NCI-H1092 (cell line): Measurements from ENCODE around the gene RTN4.
"Not testable (repeated sequence)": the region's sequence is repeated elsewhere in the genome, so short reads cannot be mapped to it uniquely, and the experiment has no call there.

ENCODE experiments used
- DNase-seq: peaks from one replicate; lab custom pipeline; 2025; lab: John Stamatoyannopoulos, UW

Gene RTN4

GRCh38 chr2:55073000-55073983, 23.0 kb upstream of the RTN4 start:
- no peak for DNase-seq

GRCh38 chr2:55063713-55064323, 13.6 kb upstream of the RTN4 start:
- no peak for DNase-seq

GRCh38 chr2:55063226-55063625, 13.0 kb upstream of the RTN4 start:
- no peak for DNase-seq

GRCh38 chr2:55062754-55063153, 12.5 kb upstream of the RTN4 start:
- no peak for DNase-seq

GRCh38 chr2:55061523-55062344, 11.5 kb upstream of the RTN4 start:
- no peak for DNase-seq

- no peak for DNase-seq
These were observed 9.5 kb upstream of the RTN4 start for GRCh38 chr2:55059793-55060192.

- no peak for DNase-seq
These were observed 7.2 kb upstream of the RTN4 start for GRCh38 chr2:55057474-55057873.

DNA sequence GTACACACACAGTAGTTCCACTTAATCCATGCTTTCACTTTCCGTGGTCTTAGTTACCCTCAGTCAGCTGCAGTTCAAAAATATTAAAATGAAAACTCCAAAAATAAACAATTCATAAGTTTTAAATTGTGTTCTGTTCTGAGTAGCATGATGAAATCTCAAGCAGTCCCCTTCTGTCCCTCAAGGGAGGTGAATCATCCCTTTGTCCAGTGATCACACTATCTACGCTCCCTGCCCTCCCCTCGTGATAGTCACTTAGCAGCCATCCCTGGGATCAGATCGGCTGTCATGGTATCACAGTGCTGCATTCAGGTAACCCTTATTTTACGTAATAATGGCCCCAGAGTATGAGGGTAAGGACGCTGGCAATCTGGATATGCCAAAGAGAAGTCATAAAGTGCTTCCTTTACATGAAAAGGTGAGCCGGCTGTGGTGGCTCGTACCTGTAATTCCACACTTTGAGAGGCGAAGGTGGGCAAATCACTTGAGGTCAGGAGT, 5.8 kb upstream of the RTN4 start:
- DNase-seq = no peak

DNA sequence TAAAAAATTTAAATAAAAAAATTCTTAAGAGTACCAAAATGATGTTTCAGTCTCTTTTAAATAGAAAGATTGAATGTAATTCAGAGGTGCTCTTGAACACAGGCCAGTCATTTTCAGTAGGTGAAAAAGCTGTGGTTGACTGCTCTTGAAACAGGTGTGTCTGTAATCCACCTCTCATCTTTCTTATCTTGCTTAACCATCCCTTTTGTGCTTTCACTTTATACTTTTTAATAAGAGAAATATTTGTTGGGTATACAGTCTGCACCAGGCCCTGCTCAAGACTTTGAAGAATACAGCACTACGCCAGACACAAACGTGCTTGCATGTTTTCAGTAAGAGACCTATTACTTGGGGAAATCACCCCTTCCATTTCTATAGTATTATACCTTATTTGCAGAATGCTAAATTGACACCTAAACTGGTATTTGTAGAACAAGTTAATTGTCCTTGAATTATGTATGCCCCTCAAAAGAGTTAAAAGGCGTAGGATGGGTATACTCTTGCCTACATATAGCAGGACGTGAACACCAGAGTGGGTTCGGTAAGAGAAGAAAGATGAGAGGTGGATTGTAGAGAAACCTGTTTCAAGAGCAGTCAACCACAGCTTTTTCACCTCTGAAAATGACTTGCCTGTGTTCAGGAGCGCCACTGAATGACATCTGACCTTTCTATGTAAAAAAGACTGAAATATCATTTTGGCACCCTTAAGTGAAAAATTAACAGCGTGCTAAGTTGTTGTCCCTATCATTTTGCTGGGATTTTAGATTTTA, 4.0 kb upstream of the RTN4 start:
- DNase-seq = no peak

- DNase-seq = not testable (repeated sequence)
These were observed 3.0 kb upstream of the RTN4 start for GRCh38 chr2:55053225-55053624.

DNA sequence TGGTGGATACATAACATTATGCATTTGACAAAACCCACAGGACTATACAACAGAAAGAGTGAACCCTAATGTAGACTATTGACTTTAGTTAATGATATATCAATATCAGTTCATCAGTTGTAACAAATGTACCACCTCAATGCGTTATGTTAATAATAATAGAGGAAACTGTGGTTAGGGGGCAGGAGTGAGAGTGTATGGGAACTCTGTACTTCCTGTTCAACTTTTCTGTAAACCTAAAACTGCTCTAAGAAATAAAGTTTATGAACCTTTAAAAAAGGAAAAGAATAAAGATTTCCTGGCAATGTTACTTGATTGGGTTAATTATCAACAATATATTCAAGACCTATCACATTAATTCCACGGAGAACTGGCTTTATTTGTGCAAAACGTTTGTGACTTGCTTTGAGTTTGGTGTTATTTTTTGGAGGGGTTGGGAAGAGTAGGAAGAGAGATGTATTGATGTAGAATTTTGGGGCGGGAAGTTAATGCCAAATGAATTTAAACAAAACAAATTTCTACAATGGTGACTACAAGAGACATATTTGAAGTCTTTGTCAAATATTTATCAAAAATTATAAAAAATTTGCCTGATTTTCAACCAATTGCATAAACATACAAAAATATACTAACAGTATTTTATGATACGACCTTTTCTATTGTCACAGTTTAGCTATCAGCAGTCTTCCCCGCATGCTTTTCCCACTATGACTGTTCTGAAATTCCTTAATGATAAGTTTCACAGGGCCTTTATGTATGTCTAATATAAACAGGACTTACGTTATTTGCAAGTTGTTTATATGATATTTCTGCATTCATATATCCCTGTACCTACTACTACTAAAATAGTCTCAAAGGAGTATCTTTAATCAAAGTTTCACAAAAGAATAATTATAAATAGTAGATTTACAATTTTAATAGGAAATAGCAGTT, 2.1 kb upstream of the RTN4 start:
- no peak for DNase-seq

- DNase-seq = no peak
These were observed 995 bp upstream of the RTN4 start for GRCh38 chr2:55051026-55051866.

DNA sequence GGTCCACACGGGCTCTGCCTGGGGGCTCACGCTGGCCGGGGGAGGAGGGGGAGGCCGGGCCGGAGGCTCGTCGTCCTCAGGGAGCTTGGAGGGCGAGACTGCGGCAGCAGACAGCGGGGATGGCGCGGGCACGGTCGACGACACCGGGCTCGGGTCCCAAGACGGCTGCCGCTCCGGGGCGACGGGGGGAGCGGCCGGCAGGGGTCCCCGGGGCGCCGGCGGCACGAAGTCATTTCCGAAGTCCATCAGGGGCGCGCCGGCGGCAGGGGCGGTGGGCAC, 491 bp downstream of the RTN4 start:
- DNase-seq = peak; percentile 54

- peak; percentile 54 for DNase-seq
These were observed 1.0 kb downstream of the RTN4 start for GRCh38 chr2:55049043-55049820.

GRCh38 chr2:55048508-55049042, 1.7 kb downstream of the RTN4 start:
- DNase-seq = no peak

- DNase-seq = no peak
These were observed 2.5 kb downstream of the RTN4 start for GRCh38 chr2:55047677-55048299.

GRCh38 chr2:55045780-55046179, 4.5 kb downstream of the RTN4 start:
- DNase-seq = no peak

- no peak for DNase-seq
These were observed 6.4 kb downstream of the RTN4 start for GRCh38 chr2:55043841-55044240.
